KG1 (cell line): ENCODE data around the gene CKAP4.

ENCODE experiments used
- DNase-seq: peaks from one replicate; lab custom pipeline; 2025; lab: John Stamatoyannopoulos, UW

CKAP4 gene

GRCh38 chr12:106240821-106241220, 7.0 kb downstream of the CKAP4 start:
- DNase-seq, result no peak

DNA sequence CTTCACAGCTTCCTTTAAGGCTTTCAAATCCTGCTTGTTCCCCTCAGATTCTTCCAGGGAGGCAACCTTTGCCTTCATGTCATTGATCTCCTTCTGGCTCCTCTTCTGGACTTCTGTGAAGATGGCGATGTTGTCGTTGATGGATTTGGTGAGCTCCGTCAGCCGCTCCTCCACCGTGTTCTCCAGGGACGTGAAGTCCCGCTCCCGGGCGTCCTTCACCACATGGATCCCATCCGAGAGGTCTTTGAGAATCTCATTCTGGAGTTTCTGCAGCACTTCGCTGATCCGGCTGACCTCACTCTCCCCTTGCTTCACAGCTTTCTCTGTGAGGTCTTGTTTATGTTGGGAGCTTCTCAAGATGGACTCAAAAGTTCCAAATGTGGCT, 7.9 kb downstream of the CKAP4 start:
- no peak for DNase-seq

DNA sequence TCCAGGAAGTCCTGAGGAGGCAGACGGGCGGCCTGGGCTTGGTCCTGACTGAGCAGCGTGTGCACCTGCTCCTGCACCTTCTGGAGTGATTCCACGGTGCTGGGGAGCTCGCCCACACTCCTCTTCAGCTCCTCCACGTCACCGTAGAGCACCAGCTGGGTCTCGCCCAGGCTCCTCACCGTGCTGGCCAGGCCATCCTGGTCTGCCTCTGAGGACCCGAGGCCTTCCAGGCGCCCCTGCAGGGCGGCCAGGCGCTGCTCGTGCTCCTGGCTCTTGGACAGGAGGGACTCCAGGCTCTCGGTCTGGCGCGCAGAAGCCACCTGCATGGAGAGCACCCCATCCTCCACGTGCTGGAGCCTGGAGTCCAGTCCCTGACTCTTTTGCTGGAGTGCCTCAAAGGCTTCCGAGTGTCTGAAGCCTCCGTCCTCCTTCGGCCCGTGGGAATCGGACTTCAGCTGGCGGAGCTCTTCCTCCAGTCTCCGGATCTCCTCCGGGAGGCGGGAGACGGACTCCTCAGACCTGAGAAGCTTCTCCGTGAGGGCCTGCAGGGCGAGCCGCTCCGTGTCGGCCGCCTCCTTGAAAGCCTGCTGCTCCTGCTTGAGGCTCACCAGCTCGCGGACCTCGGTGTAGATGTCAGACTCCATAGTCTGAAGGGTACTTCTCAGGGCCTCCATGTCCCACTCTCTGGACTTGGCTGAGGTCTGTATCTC, 8.4 kb downstream of the CKAP4 start:
- no peak for DNase-seq

DNA sequence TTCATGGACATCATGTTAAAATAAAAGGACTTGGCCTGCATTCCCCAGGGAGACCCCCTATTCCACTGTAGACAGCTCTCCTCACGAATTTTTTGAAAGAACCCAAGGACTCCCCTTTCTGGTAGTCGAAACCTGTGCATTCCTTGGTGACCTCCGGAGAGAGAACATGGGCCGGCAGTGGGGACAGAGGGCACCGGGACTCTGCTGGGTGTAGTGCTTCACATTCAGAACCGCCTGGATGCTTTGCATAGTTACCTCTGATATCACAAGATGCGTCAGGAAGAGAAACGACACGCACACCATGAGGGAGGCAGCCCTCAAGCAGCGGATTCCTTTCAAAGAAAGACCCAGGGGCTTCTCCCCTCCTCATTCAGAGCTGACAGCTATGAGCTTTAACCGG, 9.7 kb downstream of the CKAP4 start:
- no peak for DNase-seq

GRCh38 chr12:106235770-106236169, 12.1 kb downstream of the CKAP4 start:
- no peak for DNase-seq

GRCh38 chr12:106234449-106234848, 13.4 kb downstream of the CKAP4 start:
- no peak for DNase-seq

DNA sequence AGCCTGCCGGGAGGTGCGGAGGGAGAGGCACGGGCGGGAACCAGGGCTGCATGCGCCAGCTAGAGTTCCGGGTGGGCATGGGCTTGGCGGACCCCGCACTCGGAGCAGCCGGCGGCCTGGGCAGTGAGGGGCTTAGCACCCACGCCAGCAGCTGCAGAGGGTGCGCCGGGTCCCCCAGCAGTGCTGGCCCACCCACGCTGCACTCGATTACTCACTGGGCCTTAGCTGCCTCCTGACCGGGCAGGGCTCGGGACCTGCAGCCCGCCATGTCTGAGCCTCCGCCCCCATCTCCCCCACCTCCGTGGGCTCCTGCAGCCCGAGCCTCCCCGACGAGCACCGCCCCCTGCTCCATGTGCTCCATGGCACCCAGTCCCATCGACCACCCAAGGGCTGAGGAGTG, 14.8 kb downstream of the CKAP4 start:
- no peak for DNase-seq

DNA sequence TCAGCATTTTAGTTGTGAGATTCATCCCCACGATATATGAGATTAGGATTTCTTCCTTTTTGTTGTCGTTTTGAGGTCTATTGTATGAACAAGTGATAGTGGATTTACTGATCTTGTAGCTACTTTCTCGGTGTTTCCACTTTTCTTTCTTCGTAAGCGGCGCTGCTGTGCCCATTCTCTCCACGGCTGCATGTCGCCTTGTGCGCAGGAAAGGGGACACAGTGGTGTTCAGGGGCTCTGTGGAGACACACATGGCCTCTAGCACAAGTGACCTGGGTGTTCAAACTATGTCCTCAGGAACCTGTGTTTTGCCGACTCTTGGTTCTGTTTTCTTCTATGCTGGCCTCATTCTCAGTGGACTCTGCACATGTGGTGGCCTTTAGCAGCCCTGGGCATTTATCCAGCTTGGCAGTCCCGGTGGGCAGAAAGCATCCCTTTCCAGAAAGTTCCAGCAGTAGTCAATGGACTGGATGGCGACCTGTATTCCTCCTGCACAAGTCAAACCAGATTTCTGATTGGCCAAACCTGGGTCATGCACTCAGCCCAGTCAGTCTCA, 18.7 kb downstream of the CKAP4 start:
- DNase-seq, result no peak

DNA sequence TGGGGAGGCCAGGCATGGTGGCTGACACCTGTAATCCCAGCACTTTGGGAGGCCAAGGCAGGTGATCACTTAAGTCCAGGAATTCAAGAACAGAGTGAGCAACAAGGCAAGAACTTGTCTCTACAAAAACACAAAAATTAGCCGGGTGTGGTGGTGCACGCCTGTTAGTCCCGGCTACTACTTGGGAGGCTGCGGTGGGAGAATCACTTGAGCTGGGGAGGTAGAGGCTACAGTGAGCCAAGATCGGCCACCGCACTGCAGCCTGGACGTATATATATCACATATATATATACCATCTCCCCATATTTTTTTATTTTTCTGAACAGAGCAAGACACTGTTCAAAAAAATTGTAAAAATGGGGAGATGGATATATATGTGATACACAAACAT, 19.5 kb downstream of the CKAP4 start:
- no peak for DNase-seq

DNA sequence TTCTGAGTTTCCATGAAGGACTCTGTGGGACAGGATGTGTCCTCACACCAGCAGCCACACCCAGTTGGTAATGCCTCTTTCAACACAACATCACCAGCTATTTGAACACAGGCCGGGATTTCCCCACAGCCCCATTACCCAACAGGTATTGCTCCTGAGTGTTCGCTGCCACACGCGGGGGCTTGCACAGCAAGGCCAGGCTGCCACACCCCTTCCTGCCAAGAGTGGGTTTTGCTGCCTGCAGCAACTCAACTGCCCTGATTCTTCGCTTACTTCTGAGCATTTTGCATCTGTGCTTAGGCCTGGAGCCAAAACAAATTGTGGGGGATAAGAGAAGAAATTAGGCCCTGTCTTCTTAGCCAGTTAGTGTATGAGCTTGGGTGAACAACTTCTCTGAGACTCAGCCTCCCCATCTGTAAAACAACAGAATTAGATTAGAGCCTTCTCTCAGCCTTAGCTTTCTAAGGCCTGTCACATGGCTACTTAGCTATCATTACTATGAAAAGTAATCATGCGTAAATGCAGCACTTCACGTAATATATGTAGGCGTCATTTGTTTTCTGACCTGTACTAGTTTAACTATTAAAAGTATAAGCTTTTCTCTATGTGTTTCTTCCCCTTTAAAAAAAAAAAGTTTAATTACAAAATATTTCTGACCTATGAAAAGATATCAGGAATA, 20.0 kb downstream of the CKAP4 start:
- DNase-seq, result no peak

DNA sequence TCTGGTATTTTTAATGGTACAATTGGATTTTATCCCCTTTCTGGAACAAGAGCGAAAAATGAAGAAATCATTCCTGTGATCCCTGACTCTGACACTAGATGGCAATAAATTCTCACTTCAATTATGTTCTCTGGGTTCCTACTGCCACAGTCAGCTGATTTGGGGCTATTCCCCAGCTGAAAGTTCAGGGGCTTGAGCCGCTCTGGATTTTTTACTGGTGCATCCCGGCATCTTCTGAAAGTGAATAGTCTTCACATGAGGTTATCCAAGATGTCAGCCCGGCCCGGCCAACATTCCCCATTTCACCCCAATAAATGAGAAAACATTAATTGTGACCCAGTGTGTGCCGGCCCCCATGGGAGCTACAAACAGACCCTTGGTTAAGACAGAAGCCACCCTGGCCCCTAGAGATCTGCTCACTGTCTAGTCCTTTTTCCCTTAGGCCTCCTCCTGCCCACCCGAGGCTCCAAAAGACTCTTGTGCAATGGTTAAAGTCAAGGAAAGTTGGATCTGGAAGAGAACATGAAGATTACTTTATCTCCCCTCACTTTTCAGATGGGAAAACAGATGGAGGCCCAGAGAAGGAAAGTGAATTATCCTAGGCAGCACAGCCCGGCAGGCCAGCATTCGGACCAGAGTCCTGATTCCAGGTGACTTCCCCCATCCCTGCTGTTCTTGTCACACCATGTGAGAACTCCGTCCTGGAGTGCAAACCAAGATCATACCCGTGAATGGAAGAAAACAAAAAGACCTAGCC, 20.8 kb downstream of the CKAP4 start:
- peak; percentile 27 for DNase-seq

GRCh38 chr12:106224355-106224706, 23.5 kb downstream of the CKAP4 start:
- DNase-seq, result no peak

- DNase-seq, result no peak
Observed at GRCh38 chr12:106223485-106224354, 24.1 kb downstream of the CKAP4 start.

DNA sequence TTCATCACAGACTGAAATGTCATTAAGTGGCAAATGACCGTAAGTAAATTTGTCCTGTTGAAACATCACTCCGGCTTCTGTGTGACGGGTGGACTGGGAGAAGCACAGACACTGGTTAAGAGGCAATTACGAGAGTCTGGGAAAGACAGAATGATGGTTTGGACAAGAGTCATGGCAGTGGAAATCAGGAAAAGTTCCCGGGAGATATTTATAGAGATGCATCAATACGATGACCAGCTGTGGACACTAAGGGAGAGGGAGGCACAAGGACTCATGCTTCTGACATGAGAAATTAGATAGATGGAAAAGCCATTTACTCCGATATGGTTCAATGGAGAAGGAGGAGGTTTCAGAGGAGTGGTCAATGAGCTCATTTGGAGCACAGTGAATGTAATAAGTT, 27.3 kb downstream of the CKAP4 start:
- DNase-seq, result no peak

GRCh38 chr12:106219043-106219442, 28.8 kb downstream of the CKAP4 start:
- no peak for DNase-seq

GRCh38 chr12:106217706-106218105, 30.1 kb downstream of the CKAP4 start:
- no peak for DNase-seq

DNA sequence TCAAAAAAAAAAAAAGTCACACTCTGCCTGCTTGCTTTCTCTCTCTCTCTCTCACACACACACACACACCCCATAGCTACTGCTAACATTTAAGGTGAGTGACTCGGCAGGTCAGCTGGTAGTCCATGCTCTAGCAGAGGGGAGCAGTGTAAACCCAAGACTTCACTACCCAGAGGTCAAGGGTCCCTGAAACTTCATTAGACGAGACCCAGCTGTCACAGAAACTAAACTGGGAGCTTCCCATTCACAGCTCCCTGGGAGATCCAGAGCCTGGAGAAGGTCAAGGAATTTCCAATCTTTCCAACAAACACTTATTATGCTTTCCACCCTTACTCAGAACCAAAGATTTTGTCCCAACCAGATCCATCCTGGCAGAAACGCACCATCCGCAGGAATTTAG, 33.2 kb downstream of the CKAP4 start:
- DNase-seq, result no peak

GRCh38 chr12:106213662-106214061, 34.2 kb downstream of the CKAP4 start:
- DNase-seq, result no peak

- no peak for DNase-seq
Observed at GRCh38 chr12:106211973-106212372, 35.8 kb downstream of the CKAP4 start.

DNA sequence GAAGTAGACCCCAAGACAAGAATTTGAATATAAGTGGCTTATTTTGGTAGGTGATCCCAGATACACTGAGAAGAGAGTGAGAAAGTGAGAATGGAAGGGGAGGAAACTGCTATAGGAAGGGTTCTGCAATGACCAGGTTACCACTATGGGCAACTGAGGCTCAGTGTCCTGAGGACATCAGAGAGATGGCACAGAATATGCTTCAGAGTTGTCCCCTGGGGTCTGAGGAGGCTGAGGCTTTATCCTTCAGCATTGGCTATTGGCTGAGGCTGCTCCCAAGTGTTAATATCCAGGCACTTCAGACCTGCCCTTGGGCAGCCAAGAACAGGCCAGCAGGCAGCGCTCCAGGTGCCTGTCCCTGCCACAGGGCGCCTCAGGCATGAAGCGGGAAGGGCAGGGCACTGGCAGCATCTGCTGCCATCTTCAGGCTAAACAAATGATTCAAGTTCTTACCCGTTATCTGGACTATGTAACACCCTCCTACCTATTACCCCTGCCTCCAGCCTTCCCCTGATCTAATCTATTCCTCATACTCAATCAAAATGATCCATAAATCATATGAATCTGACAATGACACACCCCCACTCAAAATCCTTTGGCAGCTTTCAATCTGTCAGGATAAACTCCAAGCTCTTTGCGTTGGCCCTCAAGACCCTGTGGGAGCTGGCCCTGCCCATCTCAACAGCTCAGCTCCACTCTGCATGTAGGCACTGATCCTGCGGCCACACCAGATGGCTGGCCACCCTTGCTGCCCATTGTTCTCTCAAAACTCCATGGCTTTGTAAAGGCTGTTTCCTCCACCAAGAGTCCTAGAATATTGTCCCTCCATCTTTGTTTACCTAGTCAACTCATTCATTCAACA, 42.4 kb downstream of the CKAP4 start:
- DNase-seq, result no peak

DNA sequence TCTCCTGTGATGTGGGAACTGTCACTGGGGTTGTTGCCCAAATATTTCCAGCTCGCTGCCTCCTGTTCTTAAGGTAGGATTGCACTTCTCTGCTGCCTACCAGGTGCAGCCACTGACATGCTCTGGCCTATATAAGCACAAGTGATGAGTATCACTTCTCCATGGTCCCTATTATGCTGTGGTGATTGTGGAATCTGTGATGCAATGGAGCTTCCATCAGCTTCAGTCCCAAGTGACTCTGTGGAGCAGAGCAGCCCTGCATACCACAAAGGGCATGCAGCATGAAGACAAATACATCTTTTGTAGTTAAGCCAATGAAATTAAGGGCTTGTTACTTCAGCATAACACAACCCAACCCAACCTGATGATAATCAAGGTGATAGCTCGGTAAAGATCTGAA, 43.5 kb downstream of the CKAP4 start:
- no peak for DNase-seq
